Right lobe of liver (tissue), 6 donors: ENCODE data around the gene NSRP1. TPM values are rescaled to one million over a fixed set of nuclear protein-coding genes. Genes with fewer than 3 reads are reported as not detected.
"Not testable (repeated sequence)": the region's sequence is repeated elsewhere in the genome, so short reads cannot be mapped to it uniquely, and the experiment has no call there.

Source experiments
- ATAC-seq, 4 donors: fragments of 200-7000 bp; cut with Tn5 transposase; one replicate each; pipeline ENCODE4 v1.9.1; 2020; ENCODE audit warnings: mild to moderate bottlenecking in 4 of 4, moderate library complexity in 4 of 4
- DNase-seq, 3 donors: peaks; one replicate each; pipeline ENCODE4 v3.0.0-alpha.2; 2020
- H3K27ac ChIP-seq, 3 donors: fragments of 200-600 bp; one replicate each; pipeline ENCODE4 v1.8.0; 2022
- H3K27me3 ChIP-seq, 2 donors: fragments of 200-600 bp; one replicate each; pipeline ENCODE4 v1.8.0; 2022
- H3K36me3 ChIP-seq, 4 donors: fragments of 200-600 bp; sonication (generic) in 1 of 4; one replicate each; pipeline versions ENCODE4 v1.5.1 to v1.8.0; 2017 to 2022; ENCODE audit warnings: control low read depth in 1 of 4
- H3K4me1 ChIP-seq, 4 donors: fragments of 200-600 bp; sonication (generic) in 1 of 4; one replicate each; pipeline versions ENCODE4 v1.5.1 to v1.8.0; 2017 to 2022; ENCODE audit warnings: control low read depth in 1 of 4
- H3K4me3 ChIP-seq, 3 donors: fragments of 200-600 bp; one replicate each; pipeline ENCODE4 v1.8.0; 2022
- H3K9me3 ChIP-seq, 4 donors: fragments of 200-600 bp; sonication (generic) in 1 of 4; one replicate each; pipeline versions ENCODE4 v1.5.1 to v1.8.0; 2017 to 2022; ENCODE audit warnings: control low read depth in 1 of 4
- CTCF ChIP-seq, 4 donors: fragments of 200-600 bp in 3 of 4; fragments of 450-650 bp in 1 of 4; IDR thresholded peaks; one replicate each; pipeline versions ENCODE4 v1.5.1 to v1.8.0; 2016 to 2022; ENCODE audit warnings: antibody characterized with exemption in 4 of 4, mild to moderate bottlenecking in 2 of 4
- POLR2A ChIP-seq: fragments of 450-650 bp; IDR thresholded peaks from one replicate; pipeline ENCODE4 v1.6.1; 2017; ENCODE audit warnings: antibody characterized with exemption, mild to moderate bottlenecking
- WGBS: methylation state at CpG from one replicate; pipeline ENCODE4 v1.1.6; 2018; ENCODE audit warnings: low coverage, low lambda C conversion rate; ENCODE audit not compliant: insufficient coverage; ENCODE audit errors: missing lambda C conversion rate; 5-methylcytosine and 5-hydroxymethylcytosine counted together
- intact Hi-C, 2 donors: fragments of 100-400 bp; cut with DNase I; formaldehyde crosslinking; loops; one replicate each; pipeline versions ENCODE4 v1.11.2 to v1.14.1; 2022
- total RNA-seq, 6 experiments: library from RNA; depleted of rRNA in 2 of 6; stranded (reverse); fragments of >200 nt in 2 of 6; fragmentation: NEBNext Ultra II Directional in 3 of 6; extraction: Animal tissue kit (Norgen Biotek cat#: 25700) in 3 of 6; gene quantifications; one replicate each; pipeline versions ENCODE4 v1.1.0 to v1.2.4, GENCODE V29; 2016 to 2023
- donor health status: DM: no; HTN: yes; CAD: no.
- donor health status: DM: no; HTN: no; CAD: no.
- donor health status: DM: no; HTN: no; CAD: no.
- donor health status: DM: no; HTN: yes; CAD: no.
- donor health status: DM: no; HTN: yes; CAD: no.

NSRP1 gene
- total RNA-seq, 6 experiments from 2014 or later: 5.8 to 11.7 (median 8.1) TPM

DNA sequence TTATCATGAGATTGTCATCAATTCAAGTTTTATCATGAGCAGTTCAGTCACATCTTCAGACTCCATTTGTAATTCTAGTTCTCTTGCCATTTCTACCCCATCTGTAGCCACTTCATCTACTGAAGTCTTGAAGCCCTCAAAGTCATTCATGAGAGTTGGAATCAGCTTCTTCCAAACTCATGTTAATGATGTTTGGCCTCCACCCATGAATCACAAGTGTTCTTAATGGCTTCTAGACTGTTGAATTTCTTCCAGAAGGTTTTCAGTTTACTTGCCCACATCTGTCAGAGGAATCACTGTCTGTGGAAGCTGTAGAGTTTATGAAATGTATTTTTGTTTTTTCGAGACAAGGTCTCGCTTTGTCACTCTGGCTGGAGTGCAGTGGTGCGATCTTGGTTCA, 16.0 kb downstream of the NSRP1 start:
- no peak overlapping the region for H3K27ac ChIP-seq
- DNase-seq: no peak
- H3K27me3 ChIP-seq: no peaks in the 10 kb centered on the region
- 87% methylated on average over 3 of the region's 3 CpGs for WGBS
- no peak overlapping the region for H3K4me3 ChIP-seq
- ATAC-seq: no peak
- TF ChIP-seq CTCF (IDR thresholded peaks at IDR 0.05) (no peak), POLR2A (no peak)
- H3K36me3 ChIP-seq: peaks cover 0 to 6% (median 2%) of the 10 kb centered on the region in 4 donors
- H3K9me3 ChIP-seq: no peaks in the 10 kb centered on the region
- intact Hi-C loops: loop anchor here in 1 of 2 donors (10.0 kb wide), 1 partner anchor 52 kb away; no protein-coding TSS in a partner anchor
- H3K4me1 ChIP-seq: no peaks in the 10 kb centered on the region

- Histone ChIP-seq H3K36me3 (peaks cover 0 to 2% (median 0%) of the 10 kb centered on the region in 4 donors), H3K27ac (no peak overlapping the region), H3K9me3 (no peaks in the 10 kb centered on the region), H3K4me3 (no peak overlapping the region), H3K27me3 (no peaks in the 10 kb centered on the region), H3K4me1 (no peaks in the 10 kb centered on the region)
- ATAC-seq: no peak
- 92% methylated on average over 2 of the region's 3 CpGs for WGBS
- TF ChIP-seq CTCF (IDR thresholded peaks at IDR 0.05): no peak
- no peak for TF ChIP-seq POLR2A
- no peak for DNase-seq
- intact Hi-C loops: loop anchor here in 1 of 2 donors (10.0 kb wide), 1 partner anchor 52 kb away; no protein-coding TSS in a partner anchor
Measured at GRCh38 chr17:30133197-30133596, 16.6 kb downstream of the NSRP1 start.

- Histone ChIP-seq H3K36me3 (no peaks in the 10 kb centered on the region), H3K4me1 (no peaks in the 10 kb centered on the region), H3K27ac (no peak overlapping the region), H3K27me3 (no peaks in the 10 kb centered on the region), H3K9me3 (no peaks in the 10 kb centered on the region), H3K4me3 (no peak overlapping the region)
- no peak for DNase-seq
- no peak for ATAC-seq
- no peak for TF ChIP-seq POLR2A
- TF ChIP-seq CTCF (IDR thresholded peaks at IDR 0.05): no peak
- intact Hi-C loops: loop anchor here in 1 of 2 donors (10.0 kb wide), 1 partner anchor 50 kb away; no protein-coding TSS in a partner anchor
Measured at GRCh38 chr17:30134551-30134950, 17.9 kb downstream of the NSRP1 start.

DNA sequence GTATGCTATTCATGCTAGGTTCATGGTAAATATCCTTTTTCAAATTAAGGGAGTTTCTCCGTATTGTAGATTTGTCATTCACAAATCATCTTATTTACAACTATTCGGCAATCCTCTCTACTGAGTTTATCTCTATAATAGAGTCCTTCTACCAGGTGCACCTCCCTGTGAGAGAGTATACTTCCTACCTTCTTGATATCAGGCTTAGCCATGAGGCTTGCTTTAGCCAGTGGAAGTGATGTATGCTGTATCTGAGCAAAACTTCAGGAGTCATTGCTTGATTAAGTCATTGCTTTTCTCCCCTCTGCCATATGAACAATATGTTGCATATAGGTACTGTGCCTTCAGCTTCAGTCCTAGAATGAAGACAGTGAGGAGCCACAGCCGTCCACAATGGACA, 20.5 kb downstream of the NSRP1 start:
- no peak for TF ChIP-seq CTCF (IDR thresholded peaks at IDR 0.05)
- no peak for TF ChIP-seq POLR2A
- H3K4me3 ChIP-seq: no peak overlapping the region
- intact Hi-C loops: loop anchor here in 1 of 2 donors (10.0 kb wide), 1 partner anchor 48 kb away; no protein-coding TSS in a partner anchor
- no peaks in the 10 kb centered on the region for H3K27me3 ChIP-seq
- H3K36me3 ChIP-seq: no peaks in the 10 kb centered on the region
- H3K4me1 ChIP-seq: no peaks in the 10 kb centered on the region
- no peak overlapping the region for H3K27ac ChIP-seq
- 97% methylated on average over 3 of the region's 3 CpGs for WGBS
- ATAC-seq (no peak), DNase-seq (no peak)
- H3K9me3 ChIP-seq: no peaks in the 10 kb centered on the region

DNA sequence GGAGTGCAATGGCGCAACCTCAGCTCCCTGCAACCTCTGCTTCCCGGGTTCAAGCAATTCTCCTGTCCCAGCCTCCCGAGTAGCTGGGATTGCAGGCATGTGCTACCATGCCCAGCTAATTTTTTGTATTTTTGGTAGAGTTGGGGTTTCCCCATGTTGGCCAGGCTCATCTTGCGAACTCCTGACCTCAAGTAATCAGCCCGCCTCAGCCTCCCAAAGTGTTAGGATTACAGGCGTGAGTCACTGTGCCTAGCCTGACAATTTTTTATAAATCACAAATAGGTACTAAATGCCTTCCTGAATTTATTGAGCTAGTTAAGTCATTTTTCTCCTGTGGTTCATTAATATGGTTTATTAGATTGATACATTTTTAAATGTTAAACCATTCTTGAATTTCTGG, 31.2 kb downstream of the NSRP1 start:
- H3K4me3 ChIP-seq, ATAC-seq, H3K4me1 ChIP-seq, H3K27ac ChIP-seq, DNase-seq, H3K36me3 ChIP-seq, H3K27me3 ChIP-seq, intact Hi-C loops, H3K9me3 ChIP-seq: not testable (repeated sequence)
- WGBS: 92% methylated on average over 6 of the region's 6 CpGs
